ENCODE results near the gene MAP2K3. TPM values are rescaled to one million over a fixed set of nuclear protein-coding genes. Genes with fewer than 3 reads are reported as not detected.

The MAP2K3 gene
- polyA plus RNA-seq, 2 of the 4 experiments (the other 2 are of a cell fraction), result 13.9 to 37.1 TPM

GRCh38 chr17:21253646-21254441, 30.7 kb upstream of the MAP2K3 start:
- CTCF ChIA-PET, result interaction anchor here (1.0 to 8.2 kb wide), 5 partner anchors 10 to 258 kb away, joined by 3 to 52 read pairs (median 3); no protein-coding TSS in a partner anchor
- H3K4me1 ChIP-seq, result peaks cover 10% of the 10 kb centered on the region

GRCh38 chr17:21258593-21258992, 25.9 kb upstream of the MAP2K3 start:
- FAIRE-seq, result no peak
- WGBS (ENCODE audit: missing lambda C conversion rate), result 81% methylated on average over 7 of the region's 7 CpGs

More at GRCh38 chr17:21253646-21254441, 30.7 kb upstream of the MAP2K3 start:
- peak overlapping the region; percentile 92 for H3K4me2 ChIP-seq
- POLR2A ChIA-PET, result interaction anchor here (1.0 to 2.1 kb wide), 3 partner anchors 22 to 211 kb away, joined by 5 to 7 read pairs (median 6); partner anchors contain the start of gene USP22
- no peaks in the 10 kb centered on the region for H3K9me3 ChIP-seq
- TF ChIP-seq EP300 (IDR thresholded peaks at IDR 0.05) (no peak), MAFK (IDR thresholded peaks at IDR 0.05; ENCODE audit: partially characterized antibody) (no peak), KDM5A (IDR thresholded peaks at IDR 0.05) (no peak), JUN (IDR thresholded peaks at IDR 0.05) (no peak), POLR2AphosphoS2 (conservative IDR thresholded peaks at IDR 0.05; ENCODE audit: low read length) (no peak), RAD21 (conservative IDR thresholded peaks at IDR 0.05 in 1 of 2, IDR thresholded peaks at IDR 0.05 in 1 of 2) (no peak), KDM1A (IDR thresholded peaks at IDR 0.05; ENCODE audit: low read depth) (peak; percentile 99), ESRRA (IDR thresholded peaks at IDR 0.05; ENCODE audit: borderline replicate concordance, low read length) (no peak), FOSB (CRISPR knock-in tag; IDR thresholded peaks at IDR 0.05) (no peak), GATA3 (IDR thresholded peaks at IDR 0.05; ENCODE audit: borderline replicate concordance) (no peak), HDAC2 (IDR thresholded peaks at IDR 0.05) (peak; percentile 93), USF2 (IDR thresholded peaks at IDR 0.05) (no peak), CEBPB (IDR thresholded peaks at IDR 0.05) (no peak), NPAS2 (CRISPR knock-in tag; IDR thresholded peaks at IDR 0.05; ENCODE audit: borderline replicate concordance) (no peak), CHD4 (IDR thresholded peaks at IDR 0.05; ENCODE audit: borderline replicate concordance) (peak; percentile 88), FOXS1 (CRISPR knock-in tag; IDR thresholded peaks at IDR 0.05) (no peak), ZC3H11A (IDR thresholded peaks at IDR 0.05) (no peak), MAX (IDR thresholded peaks at IDR 0.05) (no peak), SREBF2 (IDR thresholded peaks at IDR 0.05) (no peak), RFX5 (IDR thresholded peaks at IDR 0.05) (no peak), CBX2 (IDR thresholded peaks at IDR 0.05; ENCODE audit: borderline replicate concordance, low read depth) (no peak)
- 36% methylated on average over 15 of the region's 15 CpGs for WGBS (ENCODE audit: missing lambda C conversion rate)
- ATAC-seq (peak in 1 of 2 experiments; percentile 25; a peak in 3 of 6 replicates), FAIRE-seq (no peak), DNase-seq (ENCODE audit: low read depth in 1 of 2, low spot score in 1 of 2) (no peak)
- peak overlapping the region; percentile 37 to 77; a peak in 3 of 6 replicates for H3K27ac ChIP-seq
- H3K4me3 ChIP-seq, result peak overlapping the region; percentile 77

More at GRCh38 chr17:21258593-21258992, 25.9 kb upstream of the MAP2K3 start:
- H3K4me2 ChIP-seq, result no peak overlapping the region
- ATAC-seq, result no peak
- no peak for TF ChIP-seq SMC3 (IDR thresholded peaks at IDR 0.05)
- no peak for TF ChIP-seq PHF8 (IDR thresholded peaks at IDR 0.05; ENCODE audit: borderline replicate concordance, low read depth)
- TF ChIP-seq BCL3 (IDR thresholded peaks at IDR 0.05), result no peak
- TF ChIP-seq ESRRA (IDR thresholded peaks at IDR 0.05; ENCODE audit: borderline replicate concordance, low read length), result no peak
- no peak for TF ChIP-seq GATA3 (IDR thresholded peaks at IDR 0.05; ENCODE audit: borderline replicate concordance)
- no peak for TF ChIP-seq JUN (IDR thresholded peaks at IDR 0.05)
- TF ChIP-seq MYC (IDR thresholded peaks at IDR 0.05; ENCODE audit: borderline replicate concordance, low read length), result no peak
- no peak for TF ChIP-seq MAZ (IDR thresholded peaks at IDR 0.05; ENCODE audit: borderline replicate concordance, low read depth, low read length)
- no peak for TF ChIP-seq PBX3 (IDR thresholded peaks at IDR 0.05)
- TF ChIP-seq CHD4 (IDR thresholded peaks at IDR 0.05; ENCODE audit: borderline replicate concordance), result no peak
- no peak for TF ChIP-seq FOSB (CRISPR knock-in tag; IDR thresholded peaks at IDR 0.05)
- TF ChIP-seq FOSL2 (IDR thresholded peaks at IDR 0.05), result no peak
- no peak for TF ChIP-seq FOSL2 (CRISPR knock-in tag; IDR thresholded peaks at IDR 0.05)
- TF ChIP-seq NFE2L2 (conservative IDR thresholded peaks at IDR 0.05; ENCODE audit: low read length), result no peak
- TF ChIP-seq ZC3H11A (IDR thresholded peaks at IDR 0.05), result no peak
- TF ChIP-seq KDM5A (IDR thresholded peaks at IDR 0.05), result no peak
- H3K9me3 ChIP-seq, result no peaks in the 10 kb centered on the region
- no peak overlapping the region for H3K4me3 ChIP-seq
- H3K27ac ChIP-seq, result no peak overlapping the region
- ChIA-PET CTCF (interaction anchor here (0.9 kb wide), 1 partner anchor 14 kb away, joined by 3 read pairs; no protein-coding TSS in a partner anchor), POLR2A (no interaction called here)
- peaks cover 10% of the 10 kb centered on the region for H3K4me1 ChIP-seq
- no peak for DNase-seq (ENCODE audit: low read depth in 1 of 2, low spot score in 1 of 2)
